ENCODE data around the gene CACNA1S. TPM values are rescaled to one million over a fixed set of nuclear protein-coding genes. Genes with fewer than 3 reads are reported as not detected.

The CACNA1S gene
- total RNA-seq, 2 experiments from 2014 or later: not detected

GRCh38 chr1:201020721-201021629 lies 91.3 kb downstream of the CACNA1S start:
- peak overlapping the region; percentile 80 to 90 for H3K27ac ChIP-seq (ENCODE audit: low read depth in 1 of 2, low read length in 2 of 2)
- peaks cover 6% of the 10 kb centered on the region for H3K36me3 ChIP-seq (ENCODE audit: insufficient read depth, low read length)
- Mint-ChIP-seq H3K36me3 (ENCODE audit: low read depth) (peaks cover 6% of the 10 kb centered on the region), H3K4me3 (peak overlapping the region; percentile 94), H3K4me1 (ENCODE audit: low read depth) (peaks cover 90% of the 10 kb centered on the region), H3K9me3 (no peaks in the 10 kb centered on the region), H3K27me3 (no peaks in the 10 kb centered on the region), H3K27ac (peak overlapping the region; percentile 90)
- H3K27me3 ChIP-seq (ENCODE audit: control insufficient read depth in 1 of 2, insufficient read depth in 2 of 2, low read length in 2 of 2): no peaks in the 10 kb centered on the region
- no peak for TF ChIP-seq CTCF (IDR thresholded peaks at IDR 0.05)
- peak overlapping the region; percentile 67 for H3K4me3 ChIP-seq (ENCODE audit: low read length)
- ChIA-PET POLR2A (interaction anchor here (0.8 to 4.9 kb wide), 7 partner anchors 14 to 351 kb away, joined by 3 to 22 read pairs (median 3); partner anchors contain the start of gene DDX59), CTCF (interaction anchor here (0.5 to 2.8 kb wide), 7 partner anchors 9 to 150 kb away, joined by 3 to 13 read pairs (median 4); no protein-coding TSS in a partner anchor)
- DNase-seq (peak in 6 of 14 experiments; percentile 15 to 68 (median 54)), ATAC-seq (ENCODE audit: poor library complexity) (no peak)
- peaks cover 88% of the 10 kb centered on the region for H3K4me1 ChIP-seq (ENCODE audit: insufficient read depth, low read length)
- no peaks in the 10 kb centered on the region for H3K9me3 ChIP-seq (ENCODE audit: control insufficient read depth in 1 of 2, insufficient read depth in 1 of 2, low read length in 2 of 2)
- intact Hi-C loops (cut with DNase I, micrococcal nuclease): loop anchor here (5.0 to 10.0 kb wide), 5 partner anchors 94 to 606 kb away; partner anchors contain the start of genes CACNA1S (in 1 of the 2), CAMSAP2 (in 1 of the 2), DDX59 (in 1 of the 2) and ZNF281 (in 1 of the 2)

- TF ChIP-seq CTCF (IDR thresholded peaks at IDR 0.05): no peak
- Mint-ChIP-seq H3K27me3 (no peaks in the 10 kb centered on the region), H3K36me3 (ENCODE audit: low read depth) (peaks cover 13% of the 10 kb centered on the region), H3K9me3 (no peaks in the 10 kb centered on the region), H3K4me1 (ENCODE audit: low read depth) (peaks cover 90% of the 10 kb centered on the region), H3K4me3 (peak overlapping the region; percentile 94), H3K27ac (peak overlapping the region; percentile 90)
- CTCF ChIA-PET: interaction anchor here (1.3 to 2.8 kb wide), 6 partner anchors 15 to 100 kb away, joined by 4 to 13 read pairs (median 5); no protein-coding TSS in a partner anchor
- intact Hi-C loops (cut with DNase I, micrococcal nuclease): loop anchor here (5.0 to 10.0 kb wide), 5 partner anchors 95 to 605 kb away; partner anchors contain the start of genes CACNA1S (in 1 of the 2), CAMSAP2 (in 1 of the 2), DDX59 (in 1 of the 2) and ZNF281 (in 1 of the 2)
- Histone ChIP-seq H3K4me3 (ENCODE audit: low read length) (peak overlapping the region; percentile 67), H3K9me3 (ENCODE audit: control insufficient read depth in 1 of 2, insufficient read depth in 1 of 2, low read length in 2 of 2) (no peaks in the 10 kb centered on the region), H3K27me3 (ENCODE audit: control insufficient read depth in 1 of 2, insufficient read depth in 2 of 2, low read length in 2 of 2) (no peaks in the 10 kb centered on the region), H3K27ac (ENCODE audit: low read depth in 1 of 2, low read length in 2 of 2) (peak overlapping the region; percentile 80 to 90), H3K4me1 (ENCODE audit: insufficient read depth, low read length) (peaks cover 89% of the 10 kb centered on the region), H3K36me3 (ENCODE audit: insufficient read depth, low read length) (peaks cover 6% of the 10 kb centered on the region)
- POLR2A ChIA-PET: interaction anchor here (0.8 to 2.6 kb wide), 10 partner anchors 8 to 351 kb away, joined by 3 to 10 read pairs (median 3); partner anchors contain the start of gene DDX59
- no peak for ATAC-seq (ENCODE audit: poor library complexity)
- DNase-seq: peak in 4 of 14 experiments; percentile 54 to 77 (median 58)
These were observed 92.1 kb downstream of the CACNA1S start for GRCh38 chr1:201020040-201020591.

GRCh38 chr1:201019321-201019977 lies 92.8 kb downstream of the CACNA1S start:
- peak; percentile 80 for ATAC-seq (ENCODE audit: poor library complexity)
- intact Hi-C loops (cut with DNase I, micrococcal nuclease): no loop called here

More at GRCh38 chr1:201019321-201019977, 92.8 kb downstream of the CACNA1S start:
- H3K27ac ChIP-seq (ENCODE audit: low read depth in 1 of 2, low read length in 2 of 2): peak overlapping the region; percentile 80 to 90
- no peak for TF ChIP-seq CTCF (IDR thresholded peaks at IDR 0.05)
- DNase-seq: peak; percentile 77 to 97 (median 87)
- no peaks in the 10 kb centered on the region for H3K27me3 ChIP-seq (ENCODE audit: control insufficient read depth in 1 of 2, insufficient read depth in 2 of 2, low read length in 2 of 2)
- H3K4me3 Mint-ChIP-seq: peak overlapping the region; percentile 94
- peak overlapping the region; percentile 67 for H3K4me3 ChIP-seq (ENCODE audit: low read length)
- peaks cover 92% of the 10 kb centered on the region for H3K4me1 ChIP-seq (ENCODE audit: insufficient read depth, low read length)
- peak overlapping the region; percentile 90 for H3K27ac Mint-ChIP-seq
- H3K9me3 Mint-ChIP-seq: no peaks in the 10 kb centered on the region
- peaks cover 90% of the 10 kb centered on the region for H3K4me1 Mint-ChIP-seq (ENCODE audit: low read depth)
- ChIA-PET POLR2A (interaction anchor here (0.9 to 2.6 kb wide), 8 partner anchors 9 to 350 kb away, joined by 3 to 10 read pairs (median 3); partner anchors contain the start of gene DDX59), CTCF (interaction anchor here (1.3 to 2.8 kb wide), 6 partner anchors 15 to 100 kb away, joined by 4 to 13 read pairs (median 5); no protein-coding TSS in a partner anchor)
- H3K9me3 ChIP-seq (ENCODE audit: control insufficient read depth in 1 of 2, insufficient read depth in 1 of 2, low read length in 2 of 2): no peaks in the 10 kb centered on the region
- peaks cover 13% of the 10 kb centered on the region for H3K36me3 Mint-ChIP-seq (ENCODE audit: low read depth)
- H3K27me3 Mint-ChIP-seq: no peaks in the 10 kb centered on the region
- H3K36me3 ChIP-seq (ENCODE audit: insufficient read depth, low read length): peaks cover 6% of the 10 kb centered on the region
